Tibial artery (tissue), 4 donors: ENCODE data around the gene DNAJC18.

Experiments
- DNase-seq, 2 donors: peaks; one replicate each; pipeline ENCODE4 v3.0.0-alpha.2; 2019
- H3K27ac ChIP-seq, 2 donors: fragments of 200-600 bp; sonication (generic) in 1 of 2; 1 replicate in 1 of 2; 2 replicates in 1 of 2; pipeline ENCODE4 v1.5.1; 2018 to 2019; ENCODE audit warnings: mild to moderate bottlenecking in 1 of 2
- H3K27me3 ChIP-seq, 2 donors: fragments of 200-600 bp; sonication (generic) in 1 of 2; one replicate each; pipeline versions ENCODE4 v1.5.1 to v1.6.0; 2016 to 2019
- H3K36me3 ChIP-seq, 3 donors: fragments of 200-600 bp; sonication (generic) in 2 of 3; one replicate each; pipeline ENCODE4 v1.5.1; 2016 to 2019; ENCODE audit warnings: mild to moderate bottlenecking in 2 of 3
- H3K4me1 ChIP-seq, 4 donors: fragments of 200-600 bp; sonication (generic) in 2 of 4; 1 replicate in 3 of 4; 2 replicates in 1 of 4; pipeline ENCODE4 v1.5.1; 2016 to 2019
- H3K4me3 ChIP-seq, 2 donors: fragments of 200-600 bp; sonication (generic) in 1 of 2; 1 replicate in 1 of 2; 2 replicates in 1 of 2; pipeline ENCODE4 v1.5.1; 2018 to 2019; ENCODE audit warnings: mild to moderate bottlenecking in 2 of 2
- H3K9me3 ChIP-seq, 3 donors: fragments of 200-600 bp; sonication (generic) in 1 of 3; one replicate each; pipeline ENCODE4 v1.5.1; 2016 to 2019
- intact Hi-C: fragments of 100-400 bp; cut with DNase I; formaldehyde crosslinking; loops from one replicate; pipeline ENCODE4 v1.15.0; 2023; ENCODE audit warnings: low total_unique reads
- TF ChIP-seq, protein P1 (sequence below), 2 experiments: fragments of 200-600 bp in 1 of 2; fragments of 450-650 bp in 1 of 2; IDR thresholded peaks; one replicate each; pipeline ENCODE4 v1.5.1; 2017 to 2019; ENCODE audit warnings: antibody characterized with exemption in 2 of 2, mild to moderate bottlenecking in 1 of 2, moderate library complexity in 1 of 2

The DNAJC18 gene

DNA sequence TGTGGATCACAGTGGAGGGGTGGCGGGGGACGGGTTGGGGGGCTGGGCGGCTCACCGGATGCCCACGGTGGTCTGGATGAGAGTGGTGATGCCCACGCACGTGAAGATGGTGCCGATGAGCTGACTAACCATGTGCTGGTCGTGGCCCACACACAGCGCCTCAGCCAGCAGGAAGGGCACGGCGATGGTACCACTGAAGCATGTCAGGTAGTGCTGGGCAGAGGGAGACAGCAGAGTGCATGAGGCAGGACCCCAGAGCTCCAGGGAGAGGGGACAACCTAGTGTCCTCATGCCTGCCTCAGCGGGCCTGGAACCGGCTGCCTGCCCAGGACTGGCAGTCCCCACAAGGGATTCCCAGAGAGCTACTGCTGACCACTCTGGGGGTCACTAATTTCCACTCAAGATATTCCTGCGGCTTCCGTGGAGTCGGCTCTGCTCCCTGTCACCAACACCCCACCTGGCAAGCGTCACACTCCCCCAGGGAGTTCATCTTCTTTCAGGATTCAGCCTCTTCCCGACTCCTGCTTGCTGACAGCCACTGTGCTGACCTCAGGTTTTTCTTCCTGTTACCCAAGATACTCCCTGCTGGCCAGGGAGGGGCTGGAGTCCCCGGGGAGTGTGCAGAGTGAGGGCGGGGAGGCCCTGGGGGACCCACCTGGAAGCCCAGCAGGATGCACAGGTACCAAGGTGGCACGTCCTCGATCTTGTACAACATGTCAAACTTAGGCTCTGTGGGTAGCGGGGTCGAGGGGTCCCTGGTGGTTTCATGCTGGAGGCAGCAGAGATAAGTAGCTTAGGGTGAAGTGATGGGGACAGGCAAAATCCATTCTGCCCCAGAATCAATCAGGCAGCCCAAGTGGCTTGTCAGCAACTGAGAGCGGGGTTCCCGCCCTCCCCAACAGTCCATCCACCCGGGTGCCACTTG, 57.2 kb downstream of the DNAJC18 start:
- peak in 1 of 2 donors; percentile 60 for DNase-seq
- intact Hi-C loops = no loop called here
- H3K27me3 ChIP-seq = no peaks in the 10 kb centered on the region
- no peaks in the 10 kb centered on the region for H3K9me3 ChIP-seq
- H3K36me3 ChIP-seq = peaks cover 0 to 8% (median 0%) of the 10 kb centered on the region in 3 donors
- no peak overlapping the region for H3K27ac ChIP-seq
- no peak overlapping the region for H3K4me3 ChIP-seq
- H3K4me1 ChIP-seq = peaks cover 0 to 13% (median 5%) of the 10 kb centered on the region in 4 donors
- TF ChIP-seq, protein P1, sequence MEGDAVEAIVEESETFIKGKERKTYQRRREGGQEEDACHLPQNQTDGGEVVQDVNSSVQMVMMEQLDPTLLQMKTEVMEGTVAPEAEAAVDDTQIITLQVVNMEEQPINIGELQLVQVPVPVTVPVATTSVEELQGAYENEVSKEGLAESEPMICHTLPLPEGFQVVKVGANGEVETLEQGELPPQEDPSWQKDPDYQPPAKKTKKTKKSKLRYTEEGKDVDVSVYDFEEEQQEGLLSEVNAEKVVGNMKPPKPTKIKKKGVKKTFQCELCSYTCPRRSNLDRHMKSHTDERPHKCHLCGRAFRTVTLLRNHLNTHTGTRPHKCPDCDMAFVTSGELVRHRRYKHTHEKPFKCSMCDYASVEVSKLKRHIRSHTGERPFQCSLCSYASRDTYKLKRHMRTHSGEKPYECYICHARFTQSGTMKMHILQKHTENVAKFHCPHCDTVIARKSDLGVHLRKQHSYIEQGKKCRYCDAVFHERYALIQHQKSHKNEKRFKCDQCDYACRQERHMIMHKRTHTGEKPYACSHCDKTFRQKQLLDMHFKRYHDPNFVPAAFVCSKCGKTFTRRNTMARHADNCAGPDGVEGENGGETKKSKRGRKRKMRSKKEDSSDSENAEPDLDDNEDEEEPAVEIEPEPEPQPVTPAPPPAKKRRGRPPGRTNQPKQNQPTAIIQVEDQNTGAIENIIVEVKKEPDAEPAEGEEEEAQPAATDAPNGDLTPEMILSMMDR (IDR thresholded peaks at IDR 0.05) = no peak

DNA sequence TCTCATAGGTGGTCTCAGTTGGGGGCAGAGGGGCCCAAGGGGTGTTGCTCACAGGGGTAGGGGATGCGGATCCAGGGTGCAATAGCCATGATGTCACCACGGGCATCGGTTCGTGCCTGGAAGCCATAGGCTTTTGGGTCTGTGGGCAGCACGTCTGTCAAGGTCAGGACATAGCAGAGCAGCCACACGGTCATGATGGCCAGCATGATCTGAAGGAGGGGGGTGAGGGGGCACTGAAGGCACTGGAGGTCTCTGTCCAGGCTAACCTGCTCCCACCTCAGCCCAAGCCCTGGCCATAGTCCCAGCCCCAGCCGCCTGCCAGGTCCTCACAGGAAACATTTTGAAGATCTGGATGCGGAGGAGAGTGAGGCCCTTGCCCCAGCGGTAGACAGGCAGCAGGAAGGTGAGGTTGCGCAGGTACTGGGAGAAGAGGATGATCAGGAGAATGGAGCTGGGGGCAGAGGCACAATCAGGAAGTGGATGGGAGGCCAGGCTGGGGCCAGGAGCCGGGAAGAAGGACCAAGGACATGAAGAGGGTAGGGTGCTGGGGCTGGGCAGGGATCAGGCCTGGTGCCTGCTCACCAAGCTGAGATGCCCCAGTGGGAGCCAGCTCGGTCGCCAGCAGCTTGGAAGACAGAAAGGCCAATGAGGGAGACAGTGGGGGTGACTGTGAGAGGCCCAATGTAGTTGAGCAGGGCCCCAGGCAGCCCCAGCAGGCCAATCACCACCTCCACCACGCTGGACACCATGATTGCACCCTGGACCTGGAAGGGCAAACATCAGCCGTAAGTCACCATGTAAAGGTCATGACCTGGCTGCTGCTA, 59.5 kb downstream of the DNAJC18 start:
- Histone ChIP-seq H3K9me3 (no peaks in the 10 kb centered on the region), H3K27me3 (no peaks in the 10 kb centered on the region), H3K27ac (no peak overlapping the region), H3K4me3 (no peak overlapping the region), H3K4me1 (peaks cover 0 to 8% (median 4%) of the 10 kb centered on the region in 4 donors), H3K36me3 (peaks cover 0 to 16% (median 0%) of the 10 kb centered on the region in 3 donors)
- DNase-seq = peak in 1 of 2 donors; percentile 52
- intact Hi-C loops = no loop called here
- TF ChIP-seq, protein P1 (IDR thresholded peaks at IDR 0.05) = no peak

DNA sequence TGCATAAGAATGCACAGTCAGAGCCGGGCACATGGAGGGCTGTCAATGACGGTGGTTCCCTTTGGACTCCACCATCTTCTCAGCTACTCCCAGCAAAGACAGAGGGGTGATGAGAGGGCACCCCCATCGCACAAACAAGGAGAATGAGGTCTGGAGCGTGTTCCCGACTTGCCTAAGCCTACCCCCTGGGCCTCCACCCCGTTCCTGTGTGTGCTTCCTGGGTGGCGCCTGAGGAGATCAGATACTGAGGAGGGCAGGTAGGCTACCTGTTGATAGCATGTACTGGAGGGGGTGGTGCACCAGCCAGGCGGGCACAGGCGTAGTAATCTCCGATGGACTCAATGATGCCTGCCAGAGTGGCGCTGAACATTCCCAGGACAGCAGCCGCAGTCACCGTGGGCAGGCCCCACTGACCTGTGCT, 60.4 kb downstream of the DNAJC18 start:
- Histone ChIP-seq H3K4me1 (peaks cover 0 to 2% (median 0%) of the 10 kb centered on the region in 4 donors), H3K9me3 (no peaks in the 10 kb centered on the region), H3K4me3 (no peak overlapping the region), H3K36me3 (peaks cover 0 to 21% (median 0%) of the 10 kb centered on the region in 3 donors), H3K27me3 (no peaks in the 10 kb centered on the region), H3K27ac (no peak overlapping the region)
- no peak for DNase-seq
- intact Hi-C loops = no loop called here
- TF ChIP-seq, protein P1 (IDR thresholded peaks at IDR 0.05) = no peak

DNA sequence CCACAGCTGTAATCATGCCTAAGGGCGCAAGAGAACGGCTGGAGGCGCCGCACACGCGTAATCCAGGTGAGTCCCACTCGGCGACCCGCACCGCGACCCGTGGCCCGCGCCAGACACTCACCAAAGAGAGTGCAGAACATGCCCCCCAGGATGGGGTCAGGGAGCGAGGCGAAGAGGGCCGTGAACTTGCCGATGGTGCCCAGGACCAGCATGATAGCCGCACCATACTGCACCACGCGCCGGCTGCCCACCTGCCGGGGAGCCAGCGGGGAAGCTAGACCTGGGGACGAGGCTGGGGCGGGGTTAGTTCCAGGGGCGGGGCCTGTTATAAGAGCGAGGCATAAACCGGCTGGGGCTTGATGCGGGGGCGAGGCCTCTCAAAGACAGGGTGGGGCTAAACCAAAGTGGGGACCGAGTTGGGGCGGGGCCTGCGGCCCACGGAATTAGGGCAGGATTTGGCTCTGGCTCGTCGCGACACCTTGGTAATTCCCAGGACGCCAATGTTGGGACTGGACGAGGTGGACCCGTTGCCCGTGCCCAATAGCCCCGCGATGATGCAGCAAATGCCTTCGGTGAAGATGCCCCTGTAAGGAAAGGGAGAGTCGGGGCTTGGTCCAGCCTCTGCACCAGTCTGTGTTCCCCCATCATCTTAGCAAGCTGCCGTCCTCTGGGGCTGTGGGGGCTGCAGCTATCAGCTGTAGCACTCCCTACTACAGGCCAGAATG, 61.1 kb downstream of the DNAJC18 start:
- no peak for DNase-seq
- H3K27me3 ChIP-seq = no peaks in the 10 kb centered on the region
- intact Hi-C loops = no loop called here

More for the DNA sequence above, 61.1 kb downstream of the DNAJC18 start:
- H3K27ac ChIP-seq = no peak overlapping the region
- H3K36me3 ChIP-seq = peaks cover under 1 to 21% (median 6%) of the 10 kb centered on the region in 3 donors
- peaks cover 0 to 9% (median 2%) of the 10 kb centered on the region in 4 donors for H3K4me1 ChIP-seq
- no peaks in the 10 kb centered on the region for H3K9me3 ChIP-seq
- H3K4me3 ChIP-seq = no peak overlapping the region
- TF ChIP-seq, protein P1 (IDR thresholded peaks at IDR 0.05) = no peak
